Thyroid gland (tissue), 4 donors: ENCODE data around the gene NKIRAS2.

Experiments
- POLR2A ChIP-seq, 2 donors: fragments of 450-650 bp; IDR thresholded peaks; one replicate each; pipeline ENCODE4 v1.6.1; 2017; ENCODE audit warnings: antibody characterized with exemption in 2 of 2, mild to moderate bottlenecking in 2 of 2, moderate library complexity in 1 of 2
- TF ChIP-seq, protein P1 (sequence below), 6 experiments: fragments of 200-600 bp in 3 of 6; fragments of 450-650 bp in 3 of 6; sonication (generic) in 3 of 6; IDR thresholded peaks; one replicate each; pipeline ENCODE4 v1.5.1; 2016 to 2019; ENCODE audit warnings: antibody characterized with exemption in 6 of 6, mild to moderate bottlenecking in 2 of 6, inconsistent platforms in 1 of 6, moderate library complexity in 1 of 6

- TF ChIP-seq POLR2A (IDR thresholded peaks at IDR 0.05): peak in 1 of 2 donors; percentile 52
- TF ChIP-seq, protein P1, sequence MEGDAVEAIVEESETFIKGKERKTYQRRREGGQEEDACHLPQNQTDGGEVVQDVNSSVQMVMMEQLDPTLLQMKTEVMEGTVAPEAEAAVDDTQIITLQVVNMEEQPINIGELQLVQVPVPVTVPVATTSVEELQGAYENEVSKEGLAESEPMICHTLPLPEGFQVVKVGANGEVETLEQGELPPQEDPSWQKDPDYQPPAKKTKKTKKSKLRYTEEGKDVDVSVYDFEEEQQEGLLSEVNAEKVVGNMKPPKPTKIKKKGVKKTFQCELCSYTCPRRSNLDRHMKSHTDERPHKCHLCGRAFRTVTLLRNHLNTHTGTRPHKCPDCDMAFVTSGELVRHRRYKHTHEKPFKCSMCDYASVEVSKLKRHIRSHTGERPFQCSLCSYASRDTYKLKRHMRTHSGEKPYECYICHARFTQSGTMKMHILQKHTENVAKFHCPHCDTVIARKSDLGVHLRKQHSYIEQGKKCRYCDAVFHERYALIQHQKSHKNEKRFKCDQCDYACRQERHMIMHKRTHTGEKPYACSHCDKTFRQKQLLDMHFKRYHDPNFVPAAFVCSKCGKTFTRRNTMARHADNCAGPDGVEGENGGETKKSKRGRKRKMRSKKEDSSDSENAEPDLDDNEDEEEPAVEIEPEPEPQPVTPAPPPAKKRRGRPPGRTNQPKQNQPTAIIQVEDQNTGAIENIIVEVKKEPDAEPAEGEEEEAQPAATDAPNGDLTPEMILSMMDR (IDR thresholded peaks at IDR 0.05): peak in 3 of 6 experiments; percentile 17 to 60 (median 37)
Observed at GRCh38 chr17:42050393-42051012, 30.6 kb downstream of the NKIRAS2 start, which contains the start of gene C17orf113.
